NCI-H2081 (cell line): ENCODE data around the gene DYRK1A.
"Not testable (repeated sequence)": the region's sequence is repeated elsewhere in the genome, so short reads cannot be mapped to it uniquely, and the experiment has no call there.

Source experiments
- DNase-seq, 2 experiments: peaks; one replicate each; lab custom pipeline; 2025; lab: John Stamatoyannopoulos, UW

Gene DYRK1A

DNA sequence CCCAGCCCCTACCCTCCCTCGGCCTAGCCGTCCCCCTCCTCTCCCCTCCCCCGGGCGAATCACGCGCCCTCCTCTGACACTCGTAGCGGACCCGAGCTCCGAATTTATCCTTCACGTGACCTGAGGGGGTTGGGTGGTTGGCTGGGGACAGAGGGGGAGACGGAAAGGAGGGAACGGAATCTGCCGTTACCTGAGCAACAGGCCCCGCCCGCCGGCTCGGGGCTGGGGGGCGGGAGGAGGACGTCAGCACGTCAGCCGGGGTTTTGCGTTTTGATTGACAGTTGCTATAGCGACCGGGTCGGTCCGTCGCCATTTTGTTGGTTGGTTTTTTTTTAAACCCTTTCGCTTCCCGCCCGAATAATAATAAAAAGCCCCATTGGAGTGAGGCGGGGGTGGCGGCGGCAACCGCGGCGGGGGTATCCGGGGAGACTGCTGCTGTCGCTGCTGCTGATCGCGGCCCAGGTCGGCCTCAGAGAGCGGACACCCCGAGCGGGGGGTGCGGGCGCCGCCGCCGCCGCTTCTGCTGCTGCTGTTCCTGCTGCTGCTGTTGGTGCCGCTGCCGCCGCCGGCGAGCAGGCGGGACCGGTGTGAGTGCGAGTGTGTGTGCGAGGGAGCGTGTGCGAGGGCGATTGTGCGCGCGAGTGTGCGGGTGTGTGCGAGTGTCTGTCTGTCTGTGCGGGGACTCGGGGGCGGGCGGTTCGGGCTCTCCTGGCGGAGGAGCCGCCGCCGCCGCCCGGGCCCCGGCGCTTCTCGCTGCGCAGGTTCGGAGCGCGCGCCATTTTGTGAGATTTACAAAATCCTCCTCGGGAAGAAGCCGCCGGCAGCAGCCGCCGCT is at the start of gene DYRK1A:
Gene DYRK1A (plus strand): TSS at position 292 of the 835 bp plus-strand sequence. CDS start 53,602 bp downstream, outside the sequence.
- DNase-seq: peak; percentile 97 to 98

DNA sequence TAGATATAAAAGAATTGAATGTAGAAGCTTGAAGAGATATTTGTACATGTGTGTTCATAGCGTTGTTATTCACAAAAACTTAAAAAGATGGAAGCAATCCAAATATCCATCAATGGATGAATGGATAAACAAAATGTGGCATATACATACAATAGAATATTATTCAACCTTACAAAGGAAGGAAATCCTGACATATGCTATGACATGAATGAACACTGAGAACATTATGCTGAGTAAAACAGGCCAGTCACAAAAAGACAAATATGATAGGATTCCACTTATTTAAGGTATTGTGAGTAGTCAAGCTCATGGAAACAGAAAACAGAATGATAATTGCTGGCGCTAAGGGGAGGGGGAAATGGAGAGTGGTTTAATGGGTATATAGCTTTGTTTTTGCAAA is 47.0 kb upstream of the DYRK1A start:
- DNase-seq: no peak

DNA sequence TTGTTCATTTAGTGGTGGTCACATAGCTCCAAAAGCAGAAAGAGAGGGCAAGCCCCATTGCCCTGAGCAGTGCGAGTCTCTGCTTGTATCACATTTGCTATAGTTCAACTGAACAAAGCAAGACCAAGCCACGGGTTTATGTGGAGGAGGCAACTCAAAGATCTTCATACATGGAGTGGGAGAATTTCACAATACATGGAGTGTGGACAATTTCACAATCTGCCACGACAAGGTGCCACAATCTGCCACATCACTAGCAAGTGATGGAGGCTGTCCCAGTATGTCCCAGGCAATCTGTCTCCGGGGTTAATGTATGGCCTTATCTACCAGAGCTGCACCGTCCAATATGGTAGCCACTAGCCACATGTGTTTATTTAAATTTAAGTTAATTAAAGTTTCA is 44.5 kb upstream of the DYRK1A start:
- DNase-seq: no peak

DNA sequence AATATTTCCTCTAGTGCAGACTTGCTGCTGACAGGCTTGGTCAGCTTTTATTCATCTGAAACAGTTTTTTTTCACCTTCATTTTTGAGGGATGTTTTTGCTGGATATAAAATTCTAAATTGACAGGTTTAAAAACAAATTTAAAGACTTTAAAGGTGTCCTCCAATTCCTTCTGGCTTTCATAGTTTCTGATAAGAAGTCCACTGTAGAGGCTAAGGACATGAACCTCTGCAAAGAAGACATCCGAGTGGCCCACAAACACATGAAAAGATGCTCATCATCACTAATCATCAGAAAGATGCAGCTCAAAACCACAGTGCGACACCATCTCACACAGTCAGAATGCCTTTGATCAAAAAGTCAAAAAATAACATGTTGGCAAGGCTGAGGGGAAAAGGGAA is 42.0 kb upstream of the DYRK1A start:
- DNase-seq: no peak

DNA sequence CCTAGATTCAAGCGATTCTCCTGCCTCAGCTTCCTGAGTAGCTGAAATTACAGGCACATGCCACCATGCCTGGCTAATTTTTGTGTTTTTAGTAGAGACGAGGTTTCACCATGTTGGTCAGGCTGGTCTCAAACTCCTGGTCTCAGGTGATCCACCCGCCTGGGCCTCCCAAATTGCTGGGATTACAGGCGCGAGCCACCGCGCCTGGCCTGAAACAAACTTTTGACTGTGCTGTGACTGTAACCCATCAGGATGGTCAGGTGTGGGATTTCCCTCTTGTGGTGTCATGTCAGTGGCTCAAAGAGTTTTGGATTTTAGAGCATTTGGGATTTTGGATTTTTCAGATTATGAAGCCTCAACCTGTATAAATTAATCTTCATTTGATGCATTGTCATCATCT is 38.4 kb upstream of the DYRK1A start:
- DNase-seq: not testable (repeated sequence)

DNA sequence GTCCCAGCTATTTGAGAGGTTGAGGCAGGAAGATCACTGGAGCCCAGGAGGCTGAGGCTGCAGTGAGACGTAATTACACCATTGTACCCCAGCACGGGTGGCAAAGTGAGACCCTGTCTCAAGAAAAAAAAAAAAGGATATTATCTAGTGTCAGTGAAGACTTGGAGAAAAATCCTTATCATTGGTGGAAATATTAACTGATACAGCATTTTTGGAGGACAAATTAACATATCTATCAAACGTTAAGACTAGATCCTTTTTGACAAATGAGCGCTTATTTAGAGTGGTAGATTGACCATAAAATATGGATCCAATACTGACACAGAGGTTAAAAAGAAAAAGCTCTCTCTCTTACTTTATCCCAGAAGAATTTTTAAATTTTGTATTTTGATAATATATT is 35.2 kb upstream of the DYRK1A start:
- no peak for DNase-seq

DNA sequence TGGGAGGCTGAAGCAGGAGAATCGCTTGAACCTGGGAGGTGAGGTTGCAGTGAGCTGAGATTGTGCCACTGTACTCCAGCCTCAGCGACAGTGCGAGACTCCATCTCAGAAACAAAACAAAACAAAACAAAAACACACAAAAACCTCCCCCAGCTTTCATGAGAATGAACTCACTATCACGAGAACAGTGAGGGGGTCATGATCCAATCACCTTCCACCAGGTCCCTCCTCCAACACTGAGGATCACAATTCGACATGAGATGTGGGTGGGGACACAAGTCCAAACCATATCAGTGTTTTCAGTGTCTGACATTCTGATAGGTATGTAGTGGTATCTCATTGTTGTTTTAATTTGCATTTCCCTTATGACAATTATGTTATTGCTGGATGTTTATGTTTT is 31.5 kb upstream of the DYRK1A start:
- DNase-seq: no peak

DNA sequence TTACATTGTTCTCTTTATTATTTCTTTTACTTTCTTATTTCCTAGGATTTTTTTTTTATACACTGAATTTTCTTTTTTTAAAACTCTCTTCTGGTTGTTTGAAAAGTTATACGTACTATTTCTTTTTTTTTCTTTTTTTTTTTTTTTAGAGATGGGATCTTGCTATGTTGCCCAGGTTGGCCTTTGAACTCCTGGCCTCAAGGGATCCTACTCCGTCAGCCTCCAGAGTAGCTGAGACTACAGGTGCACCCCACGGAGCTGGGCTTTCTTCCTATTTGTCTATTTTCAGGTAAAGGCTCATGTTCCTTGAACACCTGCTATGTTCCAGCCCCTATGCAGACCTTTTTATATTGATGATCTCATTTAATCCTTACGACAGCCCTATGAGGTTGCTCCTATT is 29.4 kb upstream of the DYRK1A start:
- no peak for DNase-seq

DNA sequence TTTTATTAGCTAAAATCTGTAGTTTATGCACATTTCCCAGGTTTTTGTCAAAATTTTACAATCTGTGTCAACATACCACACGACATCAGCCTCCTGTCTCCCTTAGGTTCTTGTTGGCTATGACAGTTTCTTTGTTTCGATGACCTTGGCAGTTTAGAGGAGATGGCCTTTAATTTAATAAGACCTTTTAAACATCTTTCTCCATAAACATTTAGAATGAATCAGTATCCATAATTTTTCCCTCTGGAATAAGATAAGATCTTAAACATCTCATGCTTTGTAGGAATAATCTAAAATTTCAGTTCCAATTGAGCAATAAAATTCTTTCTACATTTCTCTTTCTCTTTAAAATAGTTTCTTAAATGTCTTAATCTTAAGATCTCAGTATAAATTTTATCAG is 28.7 kb upstream of the DYRK1A start:
- DNase-seq: no peak

DNA sequence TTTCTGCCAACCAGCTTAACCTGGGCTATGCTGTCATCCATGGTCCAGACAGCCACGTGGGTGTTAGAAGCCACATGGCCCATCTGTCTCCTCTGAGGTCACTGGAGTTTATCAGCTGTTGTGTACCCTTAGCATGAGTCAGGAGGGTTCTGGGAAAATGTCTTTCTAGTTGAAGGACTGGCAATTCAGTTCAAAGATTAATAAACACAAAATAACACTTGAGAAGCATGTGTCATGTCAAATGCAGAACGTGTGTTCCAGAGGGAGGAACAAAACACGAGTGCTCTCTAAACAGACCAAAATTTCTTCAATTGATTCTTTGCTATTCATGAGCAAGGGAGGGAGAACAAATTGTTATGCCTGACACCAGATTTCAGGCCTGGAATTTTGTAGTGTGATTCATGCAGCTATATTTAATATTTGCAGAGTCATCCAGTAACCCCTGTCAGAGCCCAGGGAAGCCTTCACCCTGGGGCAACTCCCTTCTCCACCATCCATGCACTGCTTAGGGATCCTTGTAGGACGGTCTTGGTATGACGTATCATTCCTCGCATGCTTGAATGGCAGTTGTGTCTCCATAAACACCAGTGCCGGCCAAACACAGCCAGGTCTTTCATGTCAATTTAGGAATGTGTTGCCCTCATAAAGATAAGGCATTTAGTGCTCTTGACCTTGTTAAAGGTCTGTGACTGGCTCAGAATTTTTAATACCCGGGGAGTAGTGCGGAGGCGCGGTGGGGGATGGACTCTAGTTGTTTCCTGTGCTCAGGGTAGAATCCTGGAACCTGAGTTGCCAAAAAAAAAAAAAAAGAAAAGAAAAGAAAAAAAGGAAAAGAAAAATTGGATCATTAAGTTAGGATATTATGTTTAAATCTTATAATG is 27.7 kb upstream of the DYRK1A start:
- no peak for DNase-seq

DNA sequence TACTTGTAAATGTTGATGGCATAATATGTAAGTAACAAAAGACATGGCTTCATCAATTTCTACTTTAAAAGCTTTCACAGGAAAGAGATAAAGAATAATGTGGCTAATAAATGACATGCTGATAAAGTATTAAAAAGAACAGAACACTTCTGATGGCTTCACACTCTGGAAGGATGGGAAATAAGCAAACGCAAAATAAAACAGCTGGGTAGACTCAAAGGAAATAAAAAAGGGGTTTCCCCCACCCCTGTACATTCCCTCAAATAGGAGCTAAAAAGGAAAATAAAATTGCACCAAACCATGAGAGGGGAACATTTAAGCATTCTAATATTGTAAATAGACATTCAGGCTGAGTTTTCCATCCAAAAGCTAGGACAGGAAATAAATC is 27.0 kb upstream of the DYRK1A start:
- DNase-seq: no peak

DNA sequence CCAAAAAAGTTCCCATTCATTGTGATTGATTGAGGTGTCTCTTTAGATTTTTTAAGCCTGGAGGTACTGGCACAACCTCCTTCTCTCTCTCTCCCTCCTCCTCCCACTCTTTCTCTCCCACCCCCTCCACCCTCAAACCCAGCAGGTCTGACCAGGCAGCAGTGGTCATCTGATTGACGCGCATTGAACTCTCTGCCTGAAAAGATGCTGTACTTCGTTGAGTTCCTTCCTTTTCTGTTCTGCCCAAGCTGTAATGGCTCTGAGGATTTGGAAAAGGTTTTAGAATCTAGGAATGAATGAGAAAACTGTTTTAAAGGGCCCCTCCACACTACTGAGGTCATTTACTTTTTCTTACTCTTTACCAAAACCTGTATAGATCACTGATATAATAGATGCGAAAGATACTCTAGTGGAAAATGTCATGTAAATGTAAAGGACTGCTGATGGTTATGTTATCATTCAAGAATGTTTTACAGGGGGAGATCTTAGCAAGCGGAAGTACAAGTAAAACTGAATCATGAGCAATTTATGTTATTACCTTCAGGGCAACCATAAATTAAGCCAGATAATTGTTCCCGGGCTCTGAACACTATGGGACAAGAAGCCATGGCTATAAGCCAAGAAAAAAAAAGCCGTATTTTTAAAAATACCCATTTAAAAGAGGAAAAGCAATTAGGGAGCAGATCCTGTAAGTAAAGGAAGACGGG is 25.2 kb upstream of the DYRK1A start:
- no peak for DNase-seq

DNA sequence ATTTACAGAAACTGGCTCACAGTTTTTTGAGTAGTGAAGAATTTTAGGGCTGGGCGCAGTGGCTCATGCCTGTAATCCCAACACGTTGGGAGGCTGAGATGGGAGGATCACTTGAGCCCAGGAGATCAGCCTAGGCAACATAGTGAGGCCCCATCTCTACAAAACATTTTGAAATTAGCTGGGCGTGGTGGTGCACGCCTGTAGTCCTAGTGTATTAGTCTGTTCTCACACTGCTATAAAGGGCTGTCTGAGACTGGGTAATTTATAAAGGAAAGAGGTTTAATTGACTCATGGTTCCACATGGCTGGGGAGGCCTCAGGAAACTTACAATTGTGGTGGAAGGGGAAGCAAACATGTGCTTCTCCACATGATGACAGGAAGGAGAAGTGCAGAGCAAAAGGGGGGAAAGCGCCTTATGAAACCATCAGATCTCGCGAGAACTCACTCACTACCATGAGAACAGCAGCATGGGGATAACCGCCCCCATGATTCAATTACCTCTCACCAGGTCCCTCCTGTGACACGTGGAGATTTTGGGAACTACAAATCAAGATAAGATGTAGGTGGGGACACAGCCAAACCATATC is 24.4 kb upstream of the DYRK1A start:
- no peak for DNase-seq

DNA sequence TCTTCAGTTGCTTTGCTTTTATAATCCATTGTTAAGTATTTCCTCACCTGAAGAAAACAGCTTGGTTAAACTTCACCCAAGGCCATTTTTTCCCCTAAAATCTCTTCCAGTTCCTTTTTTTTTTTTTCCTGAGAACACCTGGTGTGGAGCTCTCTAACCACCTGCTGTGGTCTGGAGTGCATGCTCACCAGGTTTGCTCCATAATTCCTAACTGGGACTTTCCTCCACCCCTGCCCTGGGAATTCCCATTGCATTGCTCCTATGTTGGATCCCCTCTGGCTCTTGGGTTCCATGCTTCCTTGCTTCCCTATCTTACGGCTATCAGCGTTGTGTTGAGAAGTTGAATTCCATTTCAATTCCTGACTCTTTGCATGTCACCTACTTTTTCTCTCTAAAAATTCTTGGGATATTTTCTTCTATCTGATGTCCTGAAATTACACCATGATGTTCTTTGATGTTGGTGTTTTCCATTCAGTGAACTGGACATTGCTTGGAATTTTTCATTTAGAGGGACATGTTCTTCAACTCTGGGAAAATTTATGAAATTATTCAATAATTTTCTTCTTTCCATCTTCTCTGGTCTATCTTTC is 19.6 kb upstream of the DYRK1A start:
- DNase-seq: no peak

DNA sequence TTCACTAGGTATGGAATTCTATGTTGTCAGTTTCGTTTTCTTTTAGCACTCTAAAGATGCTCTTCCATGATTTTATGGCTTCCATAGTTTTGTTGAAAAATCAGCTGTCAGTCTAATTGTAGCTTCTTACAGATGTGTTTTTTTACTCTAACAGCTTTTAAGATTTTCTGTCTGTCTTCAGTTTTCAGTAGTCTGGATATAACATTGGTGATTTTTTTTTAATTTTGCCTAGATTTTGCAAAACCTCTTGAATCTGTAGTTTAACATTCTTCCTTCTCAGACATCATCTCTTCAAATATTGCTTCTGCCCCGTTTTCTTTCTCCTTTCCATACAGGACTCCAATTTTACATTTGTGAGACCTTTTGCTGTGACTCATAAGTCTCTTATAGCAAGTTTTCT is 17.9 kb upstream of the DYRK1A start:
- no peak for DNase-seq

DNA sequence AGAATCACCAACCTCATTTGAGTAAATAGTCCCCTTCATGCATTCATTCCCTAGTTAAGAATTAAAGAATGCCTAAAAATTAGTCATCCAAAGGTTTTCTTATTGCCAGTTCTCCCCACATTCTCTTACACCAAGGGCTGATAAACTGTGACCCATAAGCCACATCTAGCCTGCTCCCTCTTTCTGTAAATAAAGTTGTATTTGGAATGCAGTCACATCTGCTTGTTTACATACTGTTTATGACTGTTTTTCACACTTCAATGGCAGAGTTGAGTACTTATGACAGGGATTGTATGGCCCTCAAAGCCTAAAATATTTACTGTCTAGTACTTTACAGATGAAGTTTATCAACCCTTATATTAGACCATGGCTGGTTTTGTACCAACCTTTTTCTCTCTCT is 16.1 kb upstream of the DYRK1A start:
- no peak for DNase-seq

DNA sequence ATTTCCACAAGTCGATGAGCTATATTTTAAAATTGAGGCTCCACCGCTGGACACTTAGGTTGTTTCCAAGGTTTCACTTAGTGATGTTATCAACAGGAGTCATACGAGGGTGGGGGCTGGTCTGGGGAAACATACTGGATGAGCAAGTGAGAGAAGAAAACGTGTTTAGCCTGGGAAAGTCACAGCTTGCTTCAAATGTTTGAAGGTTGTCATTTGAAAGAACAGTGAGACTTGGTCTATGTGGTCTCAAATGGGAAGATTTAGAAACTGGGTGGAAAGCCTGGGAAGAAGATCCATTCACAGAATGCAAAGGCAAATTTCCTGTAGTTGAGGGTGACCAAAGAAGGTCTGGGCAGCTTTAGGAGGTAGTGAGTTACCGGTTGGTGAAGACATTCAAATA is 9.9 kb upstream of the DYRK1A start:
- no peak for DNase-seq

DNA sequence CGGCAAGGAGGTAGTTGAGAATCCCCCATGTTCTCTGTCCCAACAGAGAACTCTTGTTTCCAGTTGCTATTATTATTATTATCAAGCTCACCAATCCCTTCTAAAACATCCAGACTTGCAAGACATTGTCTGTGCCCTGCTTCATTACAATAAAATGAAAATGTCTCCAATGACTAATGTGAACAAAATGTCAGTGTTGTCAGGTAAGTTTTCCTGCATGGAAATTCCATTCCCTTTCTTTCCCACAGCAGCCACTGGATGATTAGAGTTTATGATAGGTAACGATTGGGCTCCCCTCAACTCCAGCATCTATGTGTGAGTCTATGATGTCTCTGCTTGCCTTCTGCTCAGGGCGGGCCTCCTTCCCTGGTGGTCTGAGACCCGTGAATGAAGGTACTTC is 8.9 kb upstream of the DYRK1A start:
- DNase-seq: no peak

DNA sequence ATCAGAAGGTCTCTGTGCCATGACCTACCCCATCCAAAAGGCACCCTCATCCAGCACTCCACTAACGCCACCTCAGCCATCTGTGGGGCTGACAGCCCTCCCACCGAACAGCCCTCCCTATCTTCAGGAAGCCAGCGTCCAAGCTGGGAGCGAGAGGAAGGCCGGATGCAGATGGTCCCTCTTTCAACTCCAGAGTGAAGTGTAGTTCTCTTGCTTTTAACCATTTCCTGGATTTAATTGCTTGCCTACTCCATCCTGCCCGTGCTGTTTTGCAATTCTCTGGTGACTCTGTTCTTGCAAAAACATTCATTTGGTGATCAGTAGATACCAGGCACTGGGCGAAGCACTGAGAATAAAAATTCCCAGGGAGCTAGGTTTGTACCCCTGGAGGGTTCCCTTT is 8.2 kb upstream of the DYRK1A start:
- no peak for DNase-seq

DNA sequence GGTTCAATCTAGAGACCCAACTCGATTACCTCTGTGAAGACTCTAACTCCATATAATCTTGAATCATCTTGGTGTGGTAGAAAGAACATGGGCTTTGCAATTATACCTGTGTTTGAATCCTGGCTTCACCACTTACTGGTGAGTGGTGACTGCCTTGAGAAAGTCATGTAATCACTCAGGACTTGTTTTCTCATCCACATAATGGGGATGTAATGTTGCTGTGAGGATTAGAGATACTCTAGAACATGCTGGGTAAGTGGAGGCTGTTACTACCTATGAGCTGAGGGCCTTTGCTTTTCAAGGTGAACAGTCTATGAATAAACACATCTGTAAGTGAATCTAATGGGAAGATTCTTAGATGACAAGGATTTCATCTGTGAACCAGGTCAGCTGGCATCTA is 2.6 kb upstream of the DYRK1A start:
- no peak for DNase-seq

DNA sequence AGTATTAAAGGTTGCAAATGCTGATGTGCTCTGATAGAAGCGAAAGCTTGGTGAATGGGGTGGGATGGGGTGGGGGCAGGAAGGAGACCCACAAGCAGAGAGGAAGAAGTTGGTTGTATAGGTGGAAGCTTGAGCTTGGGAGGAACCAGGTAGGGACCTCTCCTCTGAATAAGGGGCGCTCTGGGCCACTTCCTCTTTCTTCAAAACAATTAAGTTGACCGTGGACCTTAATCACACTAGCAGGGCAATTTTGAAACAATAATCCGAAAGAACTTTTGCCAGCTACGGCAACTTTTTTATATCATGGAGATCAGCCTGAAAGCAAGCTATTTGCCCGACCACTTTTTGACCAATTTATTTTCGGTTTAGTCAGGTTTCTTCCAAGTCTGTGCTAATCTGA is 1.9 kb upstream of the DYRK1A start:
- no peak for DNase-seq
